NB4 (cell line): ENCODE results near the gene PLD5.

Experiments used
- DNase-seq: peaks from one replicate; pipeline ENCODE4 v3.0.0; 2010; ENCODE audit warnings: low read depth
- H3K4me3 ChIP-seq: one replicate; pipeline ENCODE4 v1.5.1; 2011; ENCODE audit warnings: mild to moderate bottlenecking, low read depth, low read length, moderate library complexity
- MYC ChIP-seq: IDR thresholded peaks from 2 replicates; pipeline ENCODE4 v1.6.1; 2011; ENCODE audit warnings: low read depth, low read length
- POLR2A ChIP-seq: IDR thresholded peaks from 2 replicates; pipeline ENCODE4 v1.6.1; 2011; ENCODE audit warnings: mild to moderate bottlenecking; ENCODE audit not compliant: insufficient read length; ENCODE audit errors: extremely low read depth
- TF ChIP-seq, protein P1 (sequence below): IDR thresholded peaks from one replicate; pipeline ENCODE4 v1.5.1; 2012; ENCODE audit warnings: low read depth, low read length
- TF ChIP-seq, protein P2 (sequence below): IDR thresholded peaks from 2 replicates; pipeline ENCODE4 v1.6.1; 2011; ENCODE audit warnings: low read depth, low read length

The PLD5 gene

DNA sequence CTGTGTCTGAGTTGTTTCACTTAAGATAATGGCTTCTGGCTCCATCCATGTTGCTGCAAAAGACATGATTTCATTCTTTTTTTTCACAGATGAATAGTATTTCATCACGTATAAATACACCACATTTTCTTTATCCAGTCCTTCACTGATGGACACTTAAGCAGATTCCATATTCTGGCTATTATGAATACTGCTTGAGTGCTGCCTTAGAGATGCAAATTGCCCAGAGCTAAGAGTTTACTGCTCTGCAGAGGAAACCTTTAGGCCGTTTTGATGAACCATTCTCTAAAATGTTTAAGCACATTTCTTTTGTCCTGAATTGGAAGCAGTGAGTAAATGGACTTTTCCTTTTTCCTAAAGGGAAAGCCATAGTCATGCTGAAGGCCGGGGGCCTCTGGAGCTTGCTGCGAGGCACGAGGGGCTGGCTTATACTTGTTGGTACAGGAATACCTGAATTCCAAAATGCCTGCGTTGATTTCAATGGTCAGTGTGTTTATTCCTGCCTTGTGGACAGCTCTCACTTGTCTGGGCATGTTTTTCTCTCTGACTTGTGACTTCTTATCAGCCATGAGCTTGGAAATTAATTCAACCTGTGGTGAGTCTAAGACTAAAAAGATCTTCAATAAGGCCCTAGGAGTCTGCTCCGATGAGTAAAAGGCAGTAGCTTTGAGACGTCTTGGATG, 324.6 kb downstream of the PLD5 start:
- no peak overlapping the region for H3K4me3 ChIP-seq
- TF ChIP-seq, protein P1, sequence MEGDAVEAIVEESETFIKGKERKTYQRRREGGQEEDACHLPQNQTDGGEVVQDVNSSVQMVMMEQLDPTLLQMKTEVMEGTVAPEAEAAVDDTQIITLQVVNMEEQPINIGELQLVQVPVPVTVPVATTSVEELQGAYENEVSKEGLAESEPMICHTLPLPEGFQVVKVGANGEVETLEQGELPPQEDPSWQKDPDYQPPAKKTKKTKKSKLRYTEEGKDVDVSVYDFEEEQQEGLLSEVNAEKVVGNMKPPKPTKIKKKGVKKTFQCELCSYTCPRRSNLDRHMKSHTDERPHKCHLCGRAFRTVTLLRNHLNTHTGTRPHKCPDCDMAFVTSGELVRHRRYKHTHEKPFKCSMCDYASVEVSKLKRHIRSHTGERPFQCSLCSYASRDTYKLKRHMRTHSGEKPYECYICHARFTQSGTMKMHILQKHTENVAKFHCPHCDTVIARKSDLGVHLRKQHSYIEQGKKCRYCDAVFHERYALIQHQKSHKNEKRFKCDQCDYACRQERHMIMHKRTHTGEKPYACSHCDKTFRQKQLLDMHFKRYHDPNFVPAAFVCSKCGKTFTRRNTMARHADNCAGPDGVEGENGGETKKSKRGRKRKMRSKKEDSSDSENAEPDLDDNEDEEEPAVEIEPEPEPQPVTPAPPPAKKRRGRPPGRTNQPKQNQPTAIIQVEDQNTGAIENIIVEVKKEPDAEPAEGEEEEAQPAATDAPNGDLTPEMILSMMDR = no peak
- TF ChIP-seq, protein P2, sequence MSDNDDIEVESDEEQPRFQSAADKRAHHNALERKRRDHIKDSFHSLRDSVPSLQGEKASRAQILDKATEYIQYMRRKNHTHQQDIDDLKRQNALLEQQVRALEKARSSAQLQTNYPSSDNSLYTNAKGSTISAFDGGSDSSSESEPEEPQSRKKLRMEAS = no peak
- no peak for TF ChIP-seq MYC
- no peak for TF ChIP-seq POLR2A
- DNase-seq = no peak

GRCh38 chr1:242197907-242198820, 326.3 kb downstream of the PLD5 start:
- no peak for DNase-seq
- no peak overlapping the region for H3K4me3 ChIP-seq
- TF ChIP-seq POLR2A = no peak
- TF ChIP-seq, protein P1 = no peak
- TF ChIP-seq MYC = no peak
- TF ChIP-seq, protein P2 = no peak

DNA sequence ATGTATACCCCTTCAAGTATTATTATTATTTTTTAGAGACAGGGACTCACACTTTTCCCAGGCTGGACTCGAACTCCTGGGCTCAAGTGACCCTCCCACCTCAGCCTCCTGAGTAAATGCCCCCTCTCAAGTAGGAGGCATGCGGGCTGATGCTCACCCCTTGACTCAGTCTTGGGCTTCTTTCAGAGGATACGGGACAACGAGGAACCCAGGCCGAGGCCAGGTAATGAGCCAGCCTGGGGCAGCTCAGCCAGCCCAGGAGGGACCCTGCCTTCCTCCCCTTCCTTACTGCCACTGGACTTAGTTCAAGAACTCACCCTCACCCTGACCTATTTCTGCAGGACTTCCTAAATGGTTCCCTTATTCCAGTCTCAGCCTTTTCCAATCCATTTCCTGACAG, 327.6 kb downstream of the PLD5 start:
- no peak overlapping the region for H3K4me3 ChIP-seq
- no peak for TF ChIP-seq MYC
- TF ChIP-seq, protein P2 = no peak
- TF ChIP-seq POLR2A = no peak
- TF ChIP-seq, protein P1 = no peak
- no peak for DNase-seq

DNA sequence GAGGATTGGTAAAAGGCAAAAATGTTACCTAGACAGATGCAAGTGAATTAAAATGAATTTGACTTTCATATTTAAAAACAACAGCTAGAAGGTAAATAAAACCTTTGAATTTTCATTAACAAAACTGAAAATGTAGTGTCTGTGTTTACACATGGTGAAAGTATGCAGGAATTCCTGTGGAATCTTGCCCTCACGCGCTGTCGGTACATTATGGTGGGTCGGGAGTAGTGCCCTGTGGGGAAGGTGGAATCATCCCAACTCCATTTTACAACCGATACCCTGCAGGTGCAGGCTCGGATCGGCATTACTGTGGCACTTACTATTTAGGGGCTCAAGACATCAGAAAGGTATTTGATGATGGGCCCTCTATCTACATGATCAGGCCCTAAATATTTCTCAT, 328.4 kb downstream of the PLD5 start:
- TF ChIP-seq, protein P1 = no peak
- no peak for TF ChIP-seq MYC
- no peak for TF ChIP-seq POLR2A
- TF ChIP-seq, protein P2 = no peak
- no peak overlapping the region for H3K4me3 ChIP-seq

GRCh38 chr1:242189591-242189990, 334.9 kb downstream of the PLD5 start:
- DNase-seq = peak; percentile 53
- TF ChIP-seq, protein P2 = no peak
- TF ChIP-seq, protein P1 = peak; percentile 28
- no peak overlapping the region for H3K4me3 ChIP-seq

More for the DNA sequence above, 328.4 kb downstream of the PLD5 start:
- DNase-seq = no peak
